NCI-H510A (cell line): Measurements from ENCODE around the gene LRRTM3.

Source experiments
- DNase-seq: peaks from one replicate; lab custom pipeline; 2025; lab: John Stamatoyannopoulos, UW

LRRTM3 gene

DNA sequence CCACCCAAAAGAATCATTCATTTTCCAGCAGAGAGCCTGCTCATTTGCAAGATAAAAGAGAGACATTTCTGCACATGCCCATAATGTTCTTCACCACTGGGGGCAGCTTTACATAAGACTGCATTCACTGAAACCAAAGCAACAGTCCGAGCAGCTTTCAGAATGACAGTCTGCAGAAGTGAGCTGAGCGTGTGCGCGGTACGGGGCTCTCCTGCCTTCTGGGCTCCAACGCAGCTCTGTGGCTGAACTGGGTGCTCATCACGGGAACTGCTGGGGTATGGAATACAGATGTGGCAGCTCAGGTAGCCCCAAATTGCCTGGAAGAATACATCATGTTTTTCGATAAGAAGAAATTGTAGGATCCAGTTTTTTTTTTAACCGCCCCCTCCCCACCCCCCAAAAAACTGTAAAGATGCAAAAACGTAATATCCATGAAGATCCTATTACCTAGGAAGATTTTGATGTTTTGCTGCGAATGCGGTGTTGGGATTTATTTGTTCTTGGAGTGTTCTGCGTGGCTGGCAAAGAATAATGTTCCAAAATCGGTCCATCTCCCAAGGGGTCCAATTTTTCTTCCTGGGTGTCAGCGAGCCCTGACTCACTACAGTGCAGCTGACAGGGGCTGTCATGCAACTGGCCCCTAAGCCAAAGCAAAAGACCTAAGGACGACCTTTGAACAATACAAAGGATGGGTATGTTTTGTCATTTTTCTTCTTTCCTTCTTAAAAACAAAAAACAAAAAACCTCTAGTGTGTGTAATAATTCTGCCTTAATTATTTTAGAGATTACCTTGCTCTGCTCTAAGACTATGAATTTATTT, at the start of gene LRRTM3:
Gene LRRTM3 (plus strand): TSS at position 141 of the 820 bp plus-strand sequence.
- peak; percentile 46 for DNase-seq

DNA sequence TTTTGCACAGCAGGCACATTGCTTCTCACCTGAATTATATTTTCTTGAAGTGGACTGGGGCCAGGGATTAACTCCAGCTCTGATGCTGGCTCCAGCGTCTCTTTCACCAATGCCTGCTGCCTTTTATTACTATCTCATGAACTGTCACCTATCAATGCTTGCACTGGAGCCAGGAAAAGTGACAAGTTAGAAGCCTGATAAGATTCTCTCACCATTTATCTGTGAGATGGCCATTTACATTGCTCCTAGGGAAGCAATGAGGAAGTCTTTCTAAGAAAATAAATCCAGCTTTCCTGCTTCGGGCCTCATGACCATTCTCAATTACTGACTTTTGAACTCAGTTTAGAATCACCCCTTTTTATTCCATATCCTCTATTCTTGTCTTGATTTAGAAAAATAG, 48.5 kb upstream of the LRRTM3 start:
- no peak for DNase-seq

DNA sequence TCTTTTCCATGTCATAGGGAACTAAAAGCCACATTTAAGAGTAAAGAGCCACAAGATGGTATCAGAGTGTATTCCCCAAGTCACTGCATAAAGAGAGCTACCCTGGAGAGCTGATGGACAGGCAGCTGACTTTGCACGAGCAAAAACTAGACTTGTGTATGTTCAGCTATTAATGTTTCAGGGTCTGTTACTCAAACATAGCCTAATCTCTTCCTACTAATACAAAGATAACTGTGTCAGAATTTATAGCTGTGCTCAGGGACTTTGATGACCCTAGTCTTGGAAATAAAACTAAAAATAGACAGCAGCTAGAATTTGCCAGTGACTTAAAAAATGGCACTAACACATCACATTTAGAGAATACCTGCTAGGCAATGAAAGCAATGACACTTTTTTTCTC, 45.5 kb upstream of the LRRTM3 start:
- DNase-seq: no peak

GRCh38 chr10:66880826-66881225, 45.0 kb upstream of the LRRTM3 start:
- no peak for DNase-seq

DNA sequence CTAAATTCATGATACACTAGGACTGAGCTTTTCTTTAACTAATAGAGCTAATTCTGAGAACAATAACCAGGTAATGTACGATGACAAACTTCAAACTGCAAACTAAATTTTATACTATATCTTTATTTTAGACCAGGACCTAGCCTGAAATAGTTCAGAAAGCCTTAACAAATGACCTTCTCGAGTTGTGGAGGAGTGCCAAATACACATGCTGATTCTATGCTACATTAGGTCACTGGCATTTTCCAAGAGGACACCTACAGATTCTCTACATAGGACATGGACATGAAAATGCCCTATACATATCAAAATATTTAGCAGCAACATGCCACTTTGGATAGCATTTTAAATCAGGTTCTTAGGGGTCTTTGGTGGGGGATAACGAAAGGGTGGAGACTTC, 44.0 kb upstream of the LRRTM3 start:
- DNase-seq: no peak

GRCh38 chr10:66882271-66882670, 43.6 kb upstream of the LRRTM3 start:
- no peak for DNase-seq

- DNase-seq: no peak
These were observed 39.0 kb upstream of the LRRTM3 start for GRCh38 chr10:66886848-66887247.

GRCh38 chr10:66888237-66888636, 37.6 kb upstream of the LRRTM3 start:
- DNase-seq: no peak

GRCh38 chr10:66892871-66893270, 33.0 kb upstream of the LRRTM3 start:
- DNase-seq: no peak

DNA sequence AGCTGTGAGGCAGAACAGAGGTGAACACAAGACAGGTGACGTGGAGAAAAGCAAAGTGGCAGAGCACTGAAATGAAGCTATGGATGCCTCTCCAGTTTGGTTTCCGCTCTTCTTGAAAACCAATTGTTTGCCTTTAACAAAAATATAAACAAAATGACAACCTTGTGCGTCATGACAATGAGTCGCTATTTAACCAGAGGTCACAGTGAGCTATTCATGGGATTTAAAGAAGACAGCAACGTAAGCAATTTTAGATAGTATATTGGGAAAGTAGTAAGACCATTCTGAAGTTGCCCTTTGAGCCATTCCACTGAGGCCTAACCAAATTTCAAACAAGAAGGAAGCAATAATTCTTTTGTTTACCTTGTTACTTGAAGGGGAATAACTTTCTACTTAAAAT, 15.2 kb upstream of the LRRTM3 start:
- no peak for DNase-seq

- no peak for DNase-seq
These were observed 9.8 kb upstream of the LRRTM3 start for GRCh38 chr10:66916030-66916429.

DNA sequence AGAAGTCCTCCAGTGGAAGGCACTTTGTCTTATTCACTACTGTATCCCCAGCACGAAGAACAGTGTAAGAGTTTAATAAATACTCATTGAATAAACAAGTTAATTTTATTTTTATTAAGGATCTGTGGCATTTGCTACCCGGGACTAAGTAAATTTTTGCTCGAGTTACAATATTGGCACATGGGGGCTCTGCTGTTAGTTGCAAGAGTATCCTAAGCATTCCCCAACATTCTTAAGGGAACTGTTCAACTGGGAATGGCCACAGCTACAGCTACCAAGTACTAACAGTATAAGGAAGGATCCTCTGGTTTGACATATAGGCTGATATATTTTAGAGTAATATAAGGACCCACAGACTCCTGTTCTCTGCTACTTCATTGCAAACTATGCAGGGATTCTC, 8.7 kb upstream of the LRRTM3 start:
- DNase-seq: no peak

DNA sequence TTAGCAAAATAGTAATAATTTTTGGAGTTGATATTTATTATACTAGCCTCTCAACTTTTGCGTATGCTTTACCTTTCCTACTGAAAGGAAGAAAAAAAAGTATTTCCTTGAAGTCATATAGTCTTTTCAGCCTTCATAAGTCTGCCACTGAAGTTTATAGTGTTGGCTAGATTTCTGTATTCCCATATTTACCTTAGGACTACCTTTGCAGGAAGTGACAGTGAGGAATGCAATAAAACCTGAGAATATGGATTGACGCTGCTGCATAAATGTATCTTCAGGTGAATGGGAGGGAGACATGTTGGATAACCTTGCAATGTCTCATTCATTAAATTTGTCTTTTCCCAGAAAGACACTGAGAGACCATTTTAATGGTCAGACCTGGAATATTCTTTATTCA, 6.6 kb upstream of the LRRTM3 start:
- no peak for DNase-seq

DNA sequence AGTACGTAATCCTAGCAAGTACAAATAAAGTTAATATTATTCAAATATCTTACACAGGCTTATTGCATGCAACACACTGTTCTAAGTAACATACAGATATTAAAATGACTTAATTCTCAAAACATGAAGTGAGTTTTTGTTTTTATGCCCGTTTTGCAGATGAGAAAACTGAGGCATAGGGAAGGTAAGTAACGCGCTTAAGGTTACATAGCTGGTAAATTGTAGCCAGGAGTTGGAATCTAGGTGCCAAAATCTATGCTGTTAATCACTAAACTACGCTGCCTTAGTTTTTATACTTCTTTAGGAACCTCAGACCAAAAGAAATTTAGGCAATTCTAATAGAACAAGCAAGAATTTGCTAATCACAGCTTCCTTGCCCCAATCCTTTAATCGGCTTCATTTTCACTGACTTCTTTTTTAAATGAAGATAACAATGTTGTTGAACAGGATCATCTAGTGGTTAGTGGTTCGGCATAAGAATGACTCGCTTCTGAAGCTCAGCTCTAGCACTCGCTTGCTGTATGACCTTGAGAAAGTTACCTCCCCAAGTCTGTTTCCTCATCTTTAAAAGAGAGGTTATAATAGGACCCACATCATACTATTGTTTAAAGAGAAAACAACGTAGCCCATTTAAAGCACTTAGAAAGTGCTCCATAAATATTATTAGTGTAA, 1.0 kb upstream of the LRRTM3 start:
- no peak for DNase-seq

DNA sequence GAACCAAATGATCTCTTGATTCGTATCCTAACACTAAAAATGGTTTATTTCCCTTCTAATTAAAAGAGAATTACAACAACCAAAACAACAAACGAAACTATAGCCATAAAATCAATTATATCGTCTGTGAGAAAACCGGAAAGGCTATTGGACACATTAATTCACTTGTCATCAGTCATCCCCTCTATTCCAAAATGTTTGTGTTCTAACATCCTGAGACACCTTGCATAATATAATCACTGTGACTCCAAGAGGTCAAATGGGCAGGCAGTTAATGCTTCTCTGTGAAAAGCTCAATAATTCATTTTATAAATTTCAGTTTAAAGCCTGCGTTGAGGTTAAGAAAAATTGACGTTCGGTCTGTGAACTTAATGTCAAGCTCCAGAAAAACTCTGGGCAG, 463 bp upstream of the LRRTM3 start:
- DNase-seq: no peak

DNA sequence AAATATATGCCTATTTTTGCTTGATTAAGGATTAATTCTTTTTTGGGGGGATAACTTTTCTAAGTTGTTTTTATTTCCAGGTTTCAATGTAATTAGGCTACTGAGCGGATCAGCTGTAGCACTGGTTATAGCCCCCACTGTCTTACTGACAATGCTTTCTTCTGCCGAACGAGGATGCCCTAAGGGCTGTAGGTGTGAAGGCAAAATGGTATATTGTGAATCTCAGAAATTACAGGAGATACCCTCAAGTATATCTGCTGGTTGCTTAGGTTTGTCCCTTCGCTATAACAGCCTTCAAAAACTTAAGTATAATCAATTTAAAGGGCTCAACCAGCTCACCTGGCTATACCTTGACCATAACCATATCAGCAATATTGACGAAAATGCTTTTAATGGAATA, 1.0 kb downstream of the LRRTM3 start:
- no peak for DNase-seq

DNA sequence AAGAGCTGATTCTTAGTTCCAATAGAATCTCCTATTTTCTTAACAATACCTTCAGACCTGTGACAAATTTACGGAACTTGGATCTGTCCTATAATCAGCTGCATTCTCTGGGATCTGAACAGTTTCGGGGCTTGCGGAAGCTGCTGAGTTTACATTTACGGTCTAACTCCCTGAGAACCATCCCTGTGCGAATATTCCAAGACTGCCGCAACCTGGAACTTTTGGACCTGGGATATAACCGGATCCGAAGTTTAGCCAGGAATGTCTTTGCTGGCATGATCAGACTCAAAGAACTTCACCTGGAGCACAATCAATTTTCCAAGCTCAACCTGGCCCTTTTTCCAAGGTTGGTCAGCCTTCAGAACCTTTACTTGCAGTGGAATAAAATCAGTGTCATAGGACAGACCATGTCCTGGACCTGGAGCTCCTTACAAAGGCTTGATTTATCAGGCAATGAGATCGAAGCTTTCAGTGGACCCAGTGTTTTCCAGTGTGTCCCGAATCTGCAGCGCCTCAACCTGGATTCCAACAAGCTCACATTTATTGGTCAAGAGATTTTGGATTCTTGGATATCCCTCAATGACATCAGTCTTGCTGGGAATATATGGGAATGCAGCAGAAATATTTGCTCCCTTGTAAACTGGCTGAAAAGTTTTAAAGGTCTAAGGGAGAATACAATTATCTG, 1.6 kb downstream of the LRRTM3 start:
- no peak for DNase-seq

DNA sequence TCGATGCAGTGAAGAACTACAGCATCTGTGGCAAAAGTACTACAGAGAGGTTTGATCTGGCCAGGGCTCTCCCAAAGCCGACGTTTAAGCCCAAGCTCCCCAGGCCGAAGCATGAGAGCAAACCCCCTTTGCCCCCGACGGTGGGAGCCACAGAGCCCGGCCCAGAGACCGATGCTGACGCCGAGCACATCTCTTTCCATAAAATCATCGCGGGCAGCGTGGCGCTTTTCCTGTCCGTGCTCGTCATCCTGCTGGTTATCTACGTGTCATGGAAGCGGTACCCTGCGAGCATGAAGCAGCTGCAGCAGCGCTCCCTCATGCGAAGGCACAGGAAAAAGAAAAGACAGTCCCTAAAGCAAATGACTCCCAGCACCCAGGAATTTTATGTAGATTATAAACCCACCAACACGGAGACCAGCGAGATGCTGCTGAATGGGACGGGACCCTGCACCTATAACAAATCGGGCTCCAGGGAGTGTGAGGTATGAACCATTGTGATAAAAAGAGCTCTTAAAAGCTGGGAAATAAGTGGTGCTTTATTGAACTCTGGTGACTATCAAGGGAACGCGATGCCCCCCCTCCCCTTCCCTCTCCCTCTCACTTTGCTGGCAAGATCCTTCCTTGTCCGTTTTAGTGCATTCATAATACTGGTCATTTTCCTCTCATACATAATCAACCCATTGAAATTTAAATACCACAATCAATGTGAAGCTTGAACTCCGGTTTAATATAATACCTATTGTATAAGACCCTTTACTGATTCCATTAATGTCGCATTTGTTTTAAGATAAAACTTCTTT, 2.3 kb downstream of the LRRTM3 start:
- no peak for DNase-seq

- DNase-seq: no peak
These were observed 2.9 kb downstream of the LRRTM3 start for GRCh38 chr10:66928776-66929175.

DNA sequence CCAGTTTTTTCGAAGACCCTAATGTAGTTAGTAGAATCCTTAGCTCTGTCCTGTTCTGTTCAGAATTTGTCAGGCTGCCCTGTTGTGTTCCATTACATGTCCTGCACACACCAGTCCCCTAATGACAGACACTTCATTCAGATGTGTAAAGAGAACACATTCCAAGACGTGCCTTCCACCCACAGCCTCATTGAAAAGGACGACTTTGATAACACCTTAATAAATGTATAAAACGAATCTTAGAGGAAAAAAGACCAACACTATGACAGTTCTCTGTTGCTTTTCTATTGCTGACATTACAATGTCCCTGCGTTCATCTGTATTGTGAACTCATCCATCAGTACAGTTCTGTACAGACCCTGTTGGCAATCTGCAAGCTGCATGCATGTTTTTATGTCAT, 3.5 kb downstream of the LRRTM3 start:
- no peak for DNase-seq

GRCh38 chr10:66931340-66931948, 5.6 kb downstream of the LRRTM3 start:
- no peak for DNase-seq

DNA sequence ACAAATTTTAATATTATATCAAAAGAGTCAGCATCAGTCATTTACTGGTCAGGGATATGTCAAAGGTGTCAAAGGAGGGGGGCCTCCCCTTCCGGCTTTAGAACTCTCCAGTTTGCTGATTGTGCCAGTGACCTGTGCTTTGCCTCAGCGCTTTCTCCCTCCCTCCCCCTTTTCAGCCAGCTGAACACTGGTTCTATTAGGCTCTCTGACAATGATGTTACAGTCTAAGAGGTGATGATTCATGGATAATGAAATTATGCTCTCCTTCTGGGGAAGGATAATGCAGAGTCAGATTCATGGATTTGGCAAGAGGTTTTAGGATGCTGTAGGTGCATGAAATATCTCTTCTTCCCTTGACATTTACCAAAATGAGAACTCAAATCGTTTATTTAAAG, 6.1 kb downstream of the LRRTM3 start:
- DNase-seq: no peak
